NCI-H774 (cell line): Measurements from ENCODE around the gene CMBL.
"Not testable (repeated sequence)": the region's sequence is repeated elsewhere in the genome, so short reads cannot be mapped to it uniquely, and the experiment has no call there.

Experiments used
- DNase-seq: peaks from one replicate; lab custom pipeline; 2025; lab: John Stamatoyannopoulos, UW

Gene CMBL

DNA sequence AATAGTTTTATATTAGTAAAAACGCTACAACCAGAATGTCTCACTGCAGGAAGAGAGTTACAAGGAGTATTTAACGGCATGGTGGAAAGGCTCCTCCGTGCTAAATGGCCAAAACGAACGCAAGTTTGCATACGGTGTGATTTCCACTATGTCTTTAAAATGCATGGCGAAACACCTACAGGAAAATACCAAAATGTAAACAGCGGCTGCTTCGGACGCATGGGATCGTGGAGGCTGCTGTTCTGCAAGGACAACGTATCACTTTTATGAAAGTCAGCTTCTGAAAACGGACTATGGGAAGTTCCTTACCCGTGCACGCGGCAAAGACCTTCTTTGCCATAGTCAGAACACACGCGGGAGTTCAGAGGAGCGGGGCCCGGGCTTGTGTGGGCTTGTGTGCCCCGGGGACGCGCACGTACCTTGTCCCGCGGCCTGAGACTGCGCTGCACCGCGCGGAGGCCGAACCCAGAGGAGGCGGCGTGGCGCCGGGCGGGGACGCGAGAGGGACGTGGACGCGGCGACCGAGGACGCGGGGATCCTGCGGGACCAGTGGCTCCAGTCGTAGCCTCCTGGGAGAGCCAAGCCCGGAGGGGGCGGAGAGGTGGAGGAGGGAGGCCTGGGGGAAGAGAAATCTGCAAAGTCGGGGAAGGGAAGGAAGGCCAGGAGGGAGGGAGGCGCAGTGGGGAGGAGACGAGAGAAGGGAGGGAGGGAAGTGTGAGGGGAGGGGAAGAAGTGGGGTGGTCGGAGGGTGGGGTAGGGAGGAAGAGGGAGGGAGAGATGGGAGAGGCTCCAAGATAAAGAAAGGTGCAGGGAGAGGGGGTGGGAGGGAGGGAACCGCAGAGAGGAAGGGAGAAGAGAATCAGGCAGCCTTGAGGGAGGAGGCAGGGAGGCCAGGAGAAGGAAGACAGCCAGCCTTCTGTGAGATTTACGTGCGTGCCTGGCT lies at the start of gene CMBL:
Gene CMBL (minus strand): TSS at position 697 of the 943 bp plus-strand sequence. CDS start 17,140 bp downstream, outside the sequence.
- peak; percentile 63 for DNase-seq

DNA sequence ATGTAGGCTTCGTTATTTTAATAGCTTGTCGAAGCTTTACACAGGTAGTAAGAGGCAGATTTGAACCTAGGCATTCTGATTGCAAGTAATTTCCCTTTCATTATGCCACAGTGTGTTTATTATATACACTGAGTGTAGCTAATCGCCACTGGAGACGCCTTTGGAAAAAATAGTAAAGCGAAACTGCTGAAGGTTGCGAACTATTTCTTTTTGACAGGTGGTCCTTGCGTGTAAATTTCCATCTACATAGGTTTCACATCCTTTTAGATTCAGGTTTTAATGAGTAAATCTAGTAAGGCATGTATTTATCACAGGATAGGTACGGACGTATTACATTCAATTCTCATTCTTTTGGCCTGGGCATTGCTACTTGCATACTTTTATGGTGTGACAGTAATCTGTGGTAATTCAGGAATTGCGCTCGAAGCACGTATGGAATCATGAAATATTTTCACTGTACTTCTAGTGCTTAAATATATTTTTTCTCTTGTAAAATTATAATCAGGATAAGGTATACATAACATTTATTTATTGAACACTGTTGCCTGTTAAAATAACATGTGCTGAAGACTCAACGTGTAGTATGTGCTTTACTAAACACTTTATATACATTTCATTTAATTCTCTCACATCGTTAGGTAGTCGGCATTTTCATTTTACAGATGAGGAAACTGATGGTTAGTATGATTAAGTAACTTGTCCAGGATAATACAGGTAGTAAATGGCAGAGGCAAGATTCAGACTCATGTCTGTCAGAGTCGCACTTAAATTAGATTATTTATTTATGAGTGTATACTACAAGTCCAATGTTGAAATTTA lies 47.6 kb upstream of the CMBL start:
- DNase-seq = peak; percentile 31

DNA sequence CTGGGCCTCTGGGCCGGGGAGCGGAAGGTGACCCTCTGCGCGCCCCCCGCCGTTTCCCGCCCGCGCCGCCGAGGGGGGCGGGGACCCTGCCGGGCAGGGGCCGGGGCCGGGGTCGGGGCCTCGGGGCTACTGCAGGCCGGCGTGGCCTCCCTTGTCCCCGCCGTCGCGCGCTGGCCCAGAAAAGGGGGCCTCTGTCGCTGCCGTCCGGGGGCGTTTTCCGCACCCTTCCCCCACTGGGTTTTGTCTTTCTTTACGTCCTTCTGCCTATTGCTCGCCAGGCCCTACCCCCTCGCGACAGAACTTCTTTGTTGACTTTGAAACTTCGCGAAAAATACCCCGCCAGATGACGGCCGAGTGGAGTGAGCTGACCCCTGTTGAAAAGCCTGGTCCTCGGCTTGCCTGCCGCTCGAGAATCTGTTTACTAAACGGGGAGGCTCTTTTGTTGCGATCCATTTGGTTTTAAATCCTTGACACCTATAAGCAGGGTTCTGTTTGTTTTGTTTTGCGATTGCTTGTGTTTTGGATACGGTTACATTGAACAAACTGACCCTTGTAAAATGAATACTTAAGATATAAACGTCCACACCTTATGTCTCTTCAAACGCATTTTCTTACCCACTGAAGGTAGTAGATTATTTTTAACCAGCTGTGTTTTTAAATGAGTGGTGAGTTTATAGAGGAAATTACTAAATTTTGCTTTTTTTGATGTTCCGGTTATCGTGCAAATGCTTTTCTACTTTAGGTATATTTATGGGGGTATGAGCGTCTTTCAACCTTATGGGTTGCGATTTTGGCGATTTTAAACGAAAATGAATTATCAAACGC lies 46.6 kb upstream of the CMBL start:
- DNase-seq = peak; percentile 58

DNA sequence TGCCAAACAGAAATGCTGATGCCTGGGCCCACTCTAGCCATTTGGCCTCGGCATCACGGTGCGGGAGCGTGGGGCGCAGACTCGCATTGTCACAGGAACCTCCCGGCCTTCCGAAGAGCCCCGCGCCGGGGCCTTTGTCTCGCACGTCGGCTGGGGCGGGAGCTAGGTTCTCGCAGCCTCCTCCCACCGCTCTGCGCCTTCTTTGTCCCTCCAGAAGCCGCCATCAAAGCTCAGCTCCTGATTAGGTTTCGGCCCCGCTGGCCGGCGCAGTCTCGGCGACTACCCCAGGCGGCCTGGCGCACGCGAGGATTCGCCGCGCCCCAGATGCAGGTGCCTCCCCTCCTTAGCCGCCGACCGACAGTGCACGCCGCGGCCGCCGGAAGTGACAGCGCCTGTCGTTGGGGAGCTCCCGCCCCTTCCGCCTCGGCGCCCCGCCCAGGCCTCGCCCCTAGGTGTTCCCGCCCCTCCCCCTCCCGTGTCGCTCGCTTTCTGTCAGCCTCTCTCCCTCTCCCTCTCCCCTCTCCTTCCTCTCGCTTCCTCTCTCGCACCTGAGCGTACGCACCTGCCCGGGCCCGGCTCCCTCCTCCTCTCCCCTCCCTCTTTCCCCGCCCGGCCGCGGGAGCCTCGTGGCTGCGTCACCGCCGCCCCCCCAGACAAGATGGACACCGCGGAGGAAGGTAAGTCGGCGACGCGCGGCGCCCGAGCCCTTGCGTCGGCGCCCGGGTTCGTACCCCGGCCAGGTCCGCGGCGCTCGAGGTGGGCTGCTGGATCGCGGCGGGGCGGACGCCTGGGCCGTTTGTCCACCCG lies 45.7 kb upstream of the CMBL start, which contains the start of gene MARCHF6:
Gene MARCHF6 (plus strand): TSS at position 455 of the 807 bp plus-strand sequence. CDS start 204 bp downstream, at position 659.
- DNase-seq = peak; percentile 99

DNA sequence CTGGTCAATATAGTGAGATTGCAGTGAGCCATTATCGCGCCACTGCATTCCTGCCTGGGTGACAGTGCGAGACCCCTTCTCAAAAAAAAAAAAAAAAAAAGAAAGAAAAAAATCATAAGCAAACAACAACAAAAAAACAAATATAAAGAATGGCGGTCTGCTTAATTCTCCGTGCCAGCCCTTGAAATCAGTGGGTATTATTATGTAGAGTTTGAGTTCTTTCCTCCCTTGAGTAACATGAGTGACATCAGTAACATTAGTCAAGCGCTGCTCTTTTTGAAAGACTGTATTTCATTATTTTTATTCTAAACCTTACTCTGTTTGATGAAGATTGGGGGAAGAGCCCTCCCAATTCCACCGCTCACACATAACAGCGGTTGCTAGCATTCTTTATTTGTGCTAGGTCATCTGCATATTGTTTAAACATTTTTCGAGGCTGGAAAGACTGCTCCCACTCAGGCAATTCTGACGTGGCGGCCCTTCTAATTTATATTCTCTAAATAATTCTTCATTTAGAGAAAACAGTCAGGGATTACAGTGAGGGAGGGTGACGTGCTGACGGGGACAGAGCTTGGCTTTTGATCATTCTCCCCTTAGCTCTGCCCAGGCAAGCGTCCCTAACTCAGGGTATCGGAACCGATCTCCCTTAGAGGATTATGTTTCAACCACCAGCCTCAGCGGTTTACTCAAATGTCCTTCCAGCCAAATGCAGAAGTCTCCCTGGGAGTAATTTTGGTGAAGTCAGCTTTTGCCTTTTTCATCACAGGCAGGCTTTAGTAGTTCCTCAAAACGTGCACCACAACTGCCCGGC lies 44.9 kb upstream of the CMBL start:
- no peak for DNase-seq

DNA sequence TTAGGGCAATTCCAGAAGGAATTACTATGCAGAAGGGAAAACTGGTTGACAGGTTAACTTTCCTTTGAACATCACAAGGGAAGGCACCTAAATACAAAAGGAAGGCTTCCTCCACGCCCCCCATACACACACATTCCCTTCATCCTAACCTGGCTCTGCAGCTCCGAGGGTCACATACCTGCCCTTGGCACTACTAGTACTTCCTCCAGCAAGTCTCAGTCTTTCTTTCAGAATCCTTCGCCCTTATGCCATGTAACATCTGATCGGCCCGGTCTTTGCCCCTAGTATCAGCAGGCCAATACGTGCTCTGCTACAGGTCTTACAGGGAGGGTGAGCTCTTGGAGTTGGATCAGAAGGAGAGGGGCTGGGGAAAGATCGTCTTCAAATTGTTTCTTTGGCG lies 44.2 kb upstream of the CMBL start:
- no peak for DNase-seq

DNA sequence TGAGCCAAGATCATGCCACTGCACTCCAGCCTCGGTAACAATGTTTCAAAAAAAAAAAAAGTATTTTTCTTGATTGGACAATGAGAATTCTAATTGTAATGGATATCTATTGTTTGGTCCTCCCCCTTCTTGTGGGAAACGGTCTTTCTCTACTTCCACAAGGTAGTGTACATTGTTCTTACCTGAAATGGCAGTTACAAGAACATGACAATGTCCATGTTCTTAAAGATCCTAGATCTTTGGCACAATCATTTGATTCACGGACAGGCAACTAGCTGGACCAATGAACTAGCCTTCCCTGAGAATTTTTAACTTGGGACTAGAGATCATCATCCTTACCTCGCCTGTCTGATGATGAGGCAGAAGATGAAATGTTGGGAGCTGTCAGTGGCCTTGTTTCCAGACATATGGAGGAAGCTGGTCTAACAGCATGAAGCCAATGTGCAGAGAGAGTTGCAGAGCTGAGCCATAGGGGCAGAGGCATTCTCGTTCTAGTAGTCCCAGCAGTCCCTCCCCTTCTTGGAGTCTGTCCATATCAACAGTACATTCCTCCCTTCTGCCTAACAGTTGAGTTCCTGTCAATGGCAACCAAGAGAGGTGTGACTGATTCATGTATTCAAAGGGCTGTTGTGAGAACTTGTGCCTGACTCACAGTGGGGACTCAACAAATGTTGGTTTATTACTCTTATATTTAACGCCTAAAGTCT lies 43.6 kb upstream of the CMBL start:
- no peak for DNase-seq

DNA sequence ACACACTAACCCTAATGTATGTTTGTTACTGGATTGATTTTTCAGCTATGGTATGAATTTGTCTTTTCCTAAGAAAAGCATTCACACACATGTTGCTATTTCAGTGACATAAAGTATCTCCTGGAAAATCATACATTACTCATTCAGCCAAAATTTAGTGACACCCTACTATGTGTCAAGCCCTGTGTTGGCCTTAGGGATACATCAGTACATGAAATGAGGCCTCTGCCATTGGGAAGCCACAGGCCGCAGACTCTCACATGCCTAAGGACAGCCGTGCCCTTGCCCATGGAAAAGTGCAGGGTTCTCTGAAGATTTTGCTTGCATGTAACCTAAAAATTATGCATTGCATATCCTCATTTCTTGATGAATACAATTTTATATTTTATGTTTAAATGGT lies 40.6 kb upstream of the CMBL start:
- DNase-seq = no peak

DNA sequence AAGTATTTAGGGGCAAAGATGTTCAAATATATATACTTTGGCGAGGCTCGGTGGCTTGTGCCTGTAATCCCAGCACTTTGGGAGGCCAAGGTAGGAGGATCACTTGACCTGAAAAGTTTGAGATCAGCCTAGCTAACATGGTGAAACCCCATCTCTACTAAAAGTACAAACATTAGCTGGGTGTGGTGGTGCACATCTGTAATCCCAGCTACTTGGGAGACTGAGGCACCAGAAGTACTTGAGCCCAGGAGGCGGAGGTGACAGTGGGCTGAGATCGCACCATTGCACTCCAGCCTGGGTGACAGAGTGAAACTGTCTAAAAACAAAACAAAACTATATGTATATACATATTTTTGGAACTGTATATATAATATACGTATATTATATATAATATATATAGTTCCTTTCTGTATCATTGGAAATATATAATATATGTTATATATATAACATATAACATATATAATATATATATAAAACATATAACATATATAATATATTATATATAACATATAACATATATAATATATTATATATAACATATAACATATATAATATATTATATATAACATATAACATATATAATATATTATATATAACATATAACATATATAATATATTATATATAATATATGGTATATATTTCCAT lies 36.9 kb upstream of the CMBL start:
- DNase-seq = not testable (repeated sequence)

DNA sequence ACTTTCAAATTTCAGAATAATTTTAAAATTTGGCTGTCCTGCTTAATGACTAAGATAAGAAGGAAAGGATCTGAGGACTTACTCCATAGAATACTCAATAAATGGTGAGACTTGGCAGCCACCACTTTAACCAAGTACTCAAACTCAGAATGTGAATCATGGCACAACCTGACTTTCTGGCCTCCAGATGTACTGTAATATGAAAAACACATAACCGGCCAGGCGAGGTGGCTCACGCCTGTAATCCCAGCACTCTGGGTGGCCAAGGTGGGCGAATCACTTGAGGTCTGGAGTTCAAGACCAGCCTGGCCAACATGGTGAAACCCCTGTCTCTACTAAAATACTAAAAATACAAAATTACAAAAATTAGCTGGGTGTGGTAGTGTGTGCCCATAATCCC lies 35.8 kb upstream of the CMBL start:
- DNase-seq = no peak

DNA sequence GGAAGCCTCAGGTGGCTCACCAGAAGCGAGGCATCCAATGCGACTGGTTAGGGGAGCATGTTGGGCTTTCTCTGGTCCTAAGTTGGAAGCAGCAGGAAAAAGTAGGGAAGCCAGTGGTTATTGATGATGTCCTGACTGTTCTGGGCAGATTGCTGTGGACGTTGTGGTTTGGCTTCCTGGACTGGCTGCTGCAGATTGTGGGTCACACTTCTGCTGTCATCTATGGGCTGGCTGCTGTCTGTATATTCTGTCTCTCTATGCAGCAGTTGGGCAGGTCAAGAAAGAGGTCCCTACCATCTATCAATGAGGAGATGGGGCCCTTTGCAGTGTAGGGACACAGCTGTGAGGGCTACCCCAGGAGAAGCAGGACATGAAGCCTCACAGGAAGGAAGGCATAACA lies 32.3 kb upstream of the CMBL start:
- DNase-seq = no peak

DNA sequence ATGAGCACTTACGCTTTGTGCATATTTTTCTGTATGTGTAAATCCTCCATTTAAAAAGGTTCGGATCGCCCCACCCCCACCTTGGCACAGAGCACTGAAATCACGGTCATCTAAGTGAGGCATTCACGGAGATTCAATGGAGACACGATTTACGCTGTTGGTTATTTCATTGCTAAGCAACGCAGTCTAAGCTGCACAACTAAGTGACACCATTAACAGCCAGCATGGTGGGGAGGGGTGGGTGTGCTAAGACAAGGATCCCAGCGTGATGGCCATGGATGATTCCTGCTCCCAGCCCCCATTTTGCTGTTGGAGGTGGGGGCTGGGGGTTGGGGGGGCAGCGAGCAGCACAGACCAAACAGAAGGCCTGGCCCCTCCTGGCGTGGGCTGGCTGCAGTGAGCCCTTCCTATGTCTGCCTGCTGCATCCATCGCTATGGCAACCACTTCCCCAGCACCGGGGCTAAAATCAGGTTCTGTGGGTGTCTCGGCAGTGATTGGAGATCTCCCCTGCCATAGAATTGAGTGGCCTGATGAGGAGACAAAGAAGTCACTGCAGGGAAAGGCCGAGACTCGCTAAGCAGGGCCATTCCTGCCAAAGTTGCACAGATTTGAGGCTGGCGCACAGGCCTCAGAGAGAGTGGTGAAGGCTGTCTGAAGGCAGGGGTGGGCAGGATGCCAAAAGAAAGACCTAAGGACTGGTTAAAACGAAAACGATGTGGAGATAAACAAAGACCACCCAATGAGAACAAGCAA lies 31.5 kb upstream of the CMBL start:
- peak; percentile 92 for DNase-seq

DNA sequence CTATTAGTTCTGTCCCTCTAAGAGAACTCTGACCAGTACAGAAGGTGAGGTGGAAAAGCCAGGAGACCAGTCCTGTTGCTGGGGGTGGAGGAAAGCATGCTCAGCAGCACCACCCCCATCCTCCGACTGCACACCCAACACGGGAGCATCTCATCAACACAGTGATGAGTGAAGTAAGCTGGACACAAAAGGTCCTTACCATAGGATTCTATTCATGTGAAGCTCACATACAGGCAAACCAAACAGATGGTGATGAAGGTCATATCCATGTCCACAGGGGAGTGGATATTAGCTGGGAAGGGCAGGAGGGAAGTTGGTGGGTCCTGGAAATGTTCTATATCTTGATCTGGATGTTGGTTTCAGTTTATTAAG lies 31.0 kb upstream of the CMBL start:
- peak; percentile 53 for DNase-seq

DNA sequence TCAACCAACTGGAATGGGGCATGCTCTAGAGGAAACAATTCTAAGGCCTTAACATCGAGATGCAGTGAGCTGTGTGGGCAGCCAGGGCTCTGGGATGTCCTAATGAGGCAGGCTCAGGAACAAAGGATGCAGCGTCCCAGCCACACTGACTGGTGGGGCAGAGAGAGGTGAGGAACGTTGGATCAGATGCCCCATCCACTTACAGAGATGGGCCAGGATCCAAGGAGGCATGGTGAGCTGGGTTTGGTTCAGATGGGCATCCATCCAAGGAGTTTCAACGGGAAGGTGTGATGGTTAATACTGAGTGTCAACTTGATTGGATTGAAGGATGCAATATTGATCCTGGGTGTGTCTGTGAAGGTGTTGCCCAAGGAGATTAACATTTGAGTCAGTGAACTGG lies 30.3 kb upstream of the CMBL start:
- DNase-seq = no peak

DNA sequence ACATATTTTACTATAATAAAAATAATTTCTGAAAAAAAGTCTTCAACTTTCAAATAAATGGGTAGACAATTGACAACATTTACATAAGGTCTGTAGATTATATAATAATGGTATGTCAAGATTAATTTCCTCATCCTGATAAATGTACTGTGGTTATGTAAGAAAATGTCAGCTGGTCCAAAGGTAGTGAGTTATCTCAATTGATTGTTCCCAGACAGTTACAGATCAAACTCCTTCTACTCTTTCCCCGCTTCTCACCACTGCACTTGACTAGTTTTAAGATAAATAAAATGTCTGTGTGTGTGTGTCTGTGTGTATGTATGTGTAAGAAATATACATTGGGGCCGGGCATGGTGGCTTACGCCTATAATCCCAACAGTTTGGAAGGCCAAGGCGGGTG lies 29.4 kb upstream of the CMBL start:
- DNase-seq = no peak

DNA sequence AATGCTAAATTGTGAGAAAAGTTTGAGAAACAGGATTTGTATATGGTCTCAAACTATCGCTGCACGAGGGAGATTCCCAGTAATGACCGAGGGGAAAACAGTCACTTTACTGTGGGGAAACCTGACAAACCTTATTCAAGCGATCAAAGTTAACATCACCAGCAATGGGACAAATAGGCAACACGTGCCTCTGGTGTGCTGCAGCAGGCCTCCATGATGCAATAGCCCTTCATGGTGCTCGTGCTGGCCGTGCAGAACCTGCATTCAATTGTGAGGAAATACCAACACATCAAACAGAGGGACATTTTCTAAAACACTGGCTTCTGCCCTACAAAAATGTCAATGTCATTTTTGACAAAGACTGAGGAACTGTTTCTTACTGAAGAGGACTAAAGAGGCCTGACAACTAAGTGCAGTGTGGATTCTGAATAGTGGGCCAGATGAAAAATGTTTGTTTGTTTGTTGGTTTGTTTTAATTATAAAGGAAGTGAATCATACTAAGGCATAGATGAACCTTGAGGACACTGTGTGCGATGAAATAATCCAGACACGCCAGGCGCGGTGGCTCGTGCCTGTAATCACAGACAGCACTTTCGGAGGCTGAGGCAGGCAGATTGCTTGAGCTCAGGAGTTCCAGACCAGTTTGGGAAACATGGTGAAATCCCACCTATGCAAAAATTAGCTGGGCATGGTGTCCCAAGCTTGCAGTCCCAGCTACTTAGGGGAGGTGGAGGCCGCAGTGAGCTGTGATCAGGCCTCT lies 28.2 kb upstream of the CMBL start:
- no peak for DNase-seq

DNA sequence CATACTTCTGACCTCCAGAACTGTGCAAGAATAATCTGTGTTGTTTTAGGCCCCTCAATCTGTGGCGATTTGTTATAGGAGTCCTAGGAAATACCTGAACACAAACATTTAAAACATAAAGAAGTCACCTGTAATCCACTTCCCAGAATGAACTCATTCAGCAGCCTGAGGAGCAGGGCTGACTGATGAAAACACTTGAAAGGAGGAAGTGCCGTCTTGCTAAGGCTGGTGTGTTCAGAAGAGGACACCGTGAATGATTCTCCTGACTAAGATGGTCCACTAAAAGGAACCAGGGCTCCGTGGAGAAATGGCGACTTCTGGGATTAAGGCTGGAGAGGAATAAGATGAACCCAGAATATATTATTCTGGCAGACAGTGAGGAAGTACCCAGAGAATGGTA lies 27.1 kb upstream of the CMBL start:
- DNase-seq = no peak
